Effector CD4-positive, alpha-beta T cell (primary cell): ENCODE data around the gene CGB3.
A peak's percentile ranks its signal among the peaks of the same experiment; 100 is the strongest.

ENCODE experiments used
- DNase-seq: peaks from one replicate; pipeline ENCODE4 v3.0.0-alpha.2; 2020

CGB3 gene

GRCh38 chr19:49014870-49015255 lies 9.3 kb downstream of the CGB3 start:
- DNase-seq: no peak

- no peak for DNase-seq
Measured at GRCh38 chr19:49014123-49014869, 9.8 kb downstream of the CGB3 start.

GRCh38 chr19:49011194-49011593 lies 12.9 kb downstream of the CGB3 start:
- DNase-seq: no peak

- DNase-seq: no peak
Measured at GRCh38 chr19:49010453-49010852, 13.7 kb downstream of the CGB3 start.

GRCh38 chr19:49009828-49010227 lies 14.3 kb downstream of the CGB3 start:
- DNase-seq: no peak

- DNase-seq: no peak
Measured at GRCh38 chr19:49006905-49007304, 17.2 kb downstream of the CGB3 start.

GRCh38 chr19:49004964-49005614 lies 19.0 kb downstream of the CGB3 start:
- no peak for DNase-seq

- no peak for DNase-seq
Measured at GRCh38 chr19:49004133-49004532, 20.0 kb downstream of the CGB3 start.

- DNase-seq: peak; percentile 60
Measured at GRCh38 chr19:48999481-49000325, 24.4 kb downstream of the CGB3 start.

GRCh38 chr19:48997972-48998371 lies 26.2 kb downstream of the CGB3 start:
- peak; percentile 34 for DNase-seq

- no peak for DNase-seq
Measured at GRCh38 chr19:48994035-48994386, 30.1 kb downstream of the CGB3 start.

- DNase-seq: peak; percentile 99
Measured at GRCh38 chr19:48993175-48994034, 30.7 kb downstream of the CGB3 start, which contains the start of the genes GYS1 and RUVBL2. Gene GYS1, minus strand, starts transcription at chr19:48993309. Its CDS starts 197 bp downstream, at chr19:48993112. Gene RUVBL2, plus strand, starts transcription at chr19:48993887. Its CDS starts 25 bp downstream, at chr19:48993912.

- DNase-seq: peak; percentile 11
Measured at GRCh38 chr19:48992581-48993174, 31.5 kb downstream of the CGB3 start.

GRCh38 chr19:48991873-48992580 lies 32.1 kb downstream of the CGB3 start:
- DNase-seq: no peak

- no peak for DNase-seq
Measured at GRCh38 chr19:48991011-48991609, 33.0 kb downstream of the CGB3 start.

GRCh38 chr19:48990400-48990799 lies 33.7 kb downstream of the CGB3 start:
- DNase-seq: no peak

GRCh38 chr19:48989701-48990291 lies 34.3 kb downstream of the CGB3 start:
- DNase-seq: no peak

GRCh38 chr19:48988860-48989259 lies 35.3 kb downstream of the CGB3 start:
- DNase-seq: no peak

- DNase-seq: no peak
Measured at GRCh38 chr19:48988286-48988685, 35.8 kb downstream of the CGB3 start.

GRCh38 chr19:48987323-48987722 lies 36.8 kb downstream of the CGB3 start:
- DNase-seq: no peak

GRCh38 chr19:48986211-48986610 lies 37.9 kb downstream of the CGB3 start:
- DNase-seq: no peak
